22Rv1 (cell line): ENCODE data around the gene RNU1-3.
"Not testable (repeated sequence)": the region's sequence is repeated elsewhere in the genome, so short reads cannot be mapped to it uniquely, and the experiment has no call there.

ENCODE experiments used
- CTCF ChIP-seq: fragments of 450-650 bp; IDR thresholded peaks from 2 replicates; pipeline ENCODE4 v1.5.1; 2017; ENCODE audit warnings: mild to moderate bottlenecking
- ZFX ChIP-seq: fragments of 450-650 bp; IDR thresholded peaks from 2 replicates; pipeline ENCODE4 v1.6.1; 2017; ENCODE audit warnings: antibody characterized with exemption, borderline replicate concordance

- not testable (repeated sequence) for TF ChIP-seq CTCF, ZFX
Observed at GRCh38 chr1:16643476-16644192, 23.1 kb downstream of the RNU1-3 start.
